ENCODE data around the gene HRH3. TPM values are rescaled to one million over a fixed set of nuclear protein-coding genes. Genes with fewer than 3 reads are reported as not detected.

HRH3 gene
- polyA plus RNA-seq, 1 donor from 2014 or later = 2.8 TPM

- H3K79me2 ChIP-seq (replicated peaks; ENCODE audit: insufficient read depth, low read length) = no peaks in the 10 kb centered on the region
- H3K27ac ChIP-seq (ENCODE audit: low read length) = no peak overlapping the region
- H3K4me2 ChIP-seq (ENCODE audit: low read length) = no peak overlapping the region
- no peak overlapping the region for H3K9ac ChIP-seq (ENCODE audit: low read length)
- no peaks in the 10 kb centered on the region for H3K9me3 ChIP-seq (ENCODE audit: low read length)
- no peaks in the 10 kb centered on the region for H3K36me3 ChIP-seq (ENCODE audit: insufficient read depth, low read length)
- H2AFZ ChIP-seq (ENCODE audit: low read depth, low read length) = no peak overlapping the region
- H3K9me2 ChIP-seq (ENCODE audit: insufficient read depth, low read length) = no peaks in the 10 kb centered on the region
- no peaks in the 10 kb centered on the region for H4K20me1 ChIP-seq (ENCODE audit: insufficient read depth)
- H3K27me3 ChIP-seq (ENCODE audit: insufficient read depth, low read depth, low read length) = no peaks in the 10 kb centered on the region
- no peaks in the 10 kb centered on the region for H3F3A ChIP-seq (ENCODE audit: insufficient read depth, low read length, poor library complexity, severe bottlenecking)
- TF ChIP-seq POLR2AphosphoS5 (IDR thresholded peaks at IDR 0.05) (no peak), RAD21 (conservative IDR thresholded peaks at IDR 0.05) (no peak), REST (IDR thresholded peaks at IDR 0.05; ENCODE audit: borderline replicate concordance) (no peak), SMC3 (conservative IDR thresholded peaks at IDR 0.05; ENCODE audit: poor library complexity) (no peak)
- TF ChIP-seq, protein P1, sequence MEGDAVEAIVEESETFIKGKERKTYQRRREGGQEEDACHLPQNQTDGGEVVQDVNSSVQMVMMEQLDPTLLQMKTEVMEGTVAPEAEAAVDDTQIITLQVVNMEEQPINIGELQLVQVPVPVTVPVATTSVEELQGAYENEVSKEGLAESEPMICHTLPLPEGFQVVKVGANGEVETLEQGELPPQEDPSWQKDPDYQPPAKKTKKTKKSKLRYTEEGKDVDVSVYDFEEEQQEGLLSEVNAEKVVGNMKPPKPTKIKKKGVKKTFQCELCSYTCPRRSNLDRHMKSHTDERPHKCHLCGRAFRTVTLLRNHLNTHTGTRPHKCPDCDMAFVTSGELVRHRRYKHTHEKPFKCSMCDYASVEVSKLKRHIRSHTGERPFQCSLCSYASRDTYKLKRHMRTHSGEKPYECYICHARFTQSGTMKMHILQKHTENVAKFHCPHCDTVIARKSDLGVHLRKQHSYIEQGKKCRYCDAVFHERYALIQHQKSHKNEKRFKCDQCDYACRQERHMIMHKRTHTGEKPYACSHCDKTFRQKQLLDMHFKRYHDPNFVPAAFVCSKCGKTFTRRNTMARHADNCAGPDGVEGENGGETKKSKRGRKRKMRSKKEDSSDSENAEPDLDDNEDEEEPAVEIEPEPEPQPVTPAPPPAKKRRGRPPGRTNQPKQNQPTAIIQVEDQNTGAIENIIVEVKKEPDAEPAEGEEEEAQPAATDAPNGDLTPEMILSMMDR (IDR thresholded peaks at IDR 0.05; ENCODE audit: poor library complexity, severe bottlenecking) = no peak
- H3K4me3 ChIP-seq (ENCODE audit: low read length) = no peak overlapping the region
Observed at GRCh38 chr20:62231292-62231691, 11.2 kb upstream of the HRH3 start.

DNA sequence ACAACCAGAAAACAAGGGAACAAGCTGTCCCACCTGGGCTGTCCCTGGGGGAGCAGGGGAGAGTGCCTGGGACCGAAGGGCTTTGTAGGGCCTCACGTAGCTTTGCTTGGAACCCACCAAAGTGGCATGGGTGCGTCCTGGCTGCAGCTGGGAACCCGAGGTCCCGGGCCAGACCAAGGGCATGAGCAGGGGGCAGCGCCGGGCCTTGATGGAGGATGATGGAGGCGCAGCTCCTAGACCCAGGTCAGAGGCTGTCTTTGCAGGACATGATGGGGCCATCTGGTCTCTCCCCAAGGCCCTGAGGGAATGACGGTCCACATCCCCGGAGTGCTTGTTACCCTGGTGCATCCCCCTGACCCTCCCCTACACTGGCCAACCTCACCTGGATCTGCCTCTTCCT lies 10.6 kb upstream of the HRH3 start:
- Histone ChIP-seq H3K79me2 (replicated peaks; ENCODE audit: insufficient read depth, low read length) (no peaks in the 10 kb centered on the region), H3K9ac (ENCODE audit: low read length) (no peak overlapping the region), H3K9me2 (ENCODE audit: insufficient read depth, low read length) (no peaks in the 10 kb centered on the region), H4K20me1 (ENCODE audit: insufficient read depth) (no peaks in the 10 kb centered on the region), H3K4me3 (ENCODE audit: low read length) (no peak overlapping the region), H3K4me2 (ENCODE audit: low read length) (no peak overlapping the region), H3K27me3 (ENCODE audit: insufficient read depth, low read depth, low read length) (no peaks in the 10 kb centered on the region), H3K36me3 (ENCODE audit: insufficient read depth, low read length) (no peaks in the 10 kb centered on the region), H3F3A (ENCODE audit: insufficient read depth, low read length, poor library complexity, severe bottlenecking) (no peaks in the 10 kb centered on the region), H3K27ac (ENCODE audit: low read length) (no peak overlapping the region), H2AFZ (ENCODE audit: low read depth, low read length) (no peak overlapping the region), H3K9me3 (ENCODE audit: low read length) (no peaks in the 10 kb centered on the region)
- TF ChIP-seq EP300 (conservative IDR thresholded peaks at IDR 0.05; ENCODE audit: poor library complexity, severe bottlenecking) (no peak), RAD21 (conservative IDR thresholded peaks at IDR 0.05) (no peak), EZH2 (IDR thresholded peaks at IDR 0.05; ENCODE audit: borderline replicate concordance, insufficient read depth, low read length, poor library complexity, severe bottlenecking) (no peak), REST (IDR thresholded peaks at IDR 0.05; ENCODE audit: borderline replicate concordance) (no peak), TAF1 (IDR thresholded peaks at IDR 0.05; ENCODE audit: low read depth) (no peak), SMC3 (conservative IDR thresholded peaks at IDR 0.05; ENCODE audit: poor library complexity) (no peak), MXI1 (conservative IDR thresholded peaks at IDR 0.05; ENCODE audit: poor library complexity, severe bottlenecking) (no peak), POLR2AphosphoS5 (IDR thresholded peaks at IDR 0.05) (no peak)
- TF ChIP-seq, protein P1 (IDR thresholded peaks at IDR 0.05; ENCODE audit: poor library complexity, severe bottlenecking) = no peak
